ENCODE data around the gene TRIM40.
A peak's percentile ranks its signal among the peaks of the same experiment; 100 is the strongest.
"Not testable (repeated sequence)": the region's sequence is repeated elsewhere in the genome, so short reads cannot be mapped to it uniquely, and the experiment has no call there.

TRIM40 gene

GRCh38 chr6:30113003-30113759, 22.8 kb upstream of the TRIM40 start, which contains the start of gene TRIM31:
TSS of gene TRIM31 (minus strand) at chr6:30113090. CDS start at chr6:30112805, 285 bp downstream.
- peak; percentile 20 for DNase-seq (ENCODE audit: extremely low spot score)
- CTCF ChIA-PET: interaction anchor here (1.0 to 4.0 kb wide), 4 partner anchors 8 to 18 kb away, joined by 4 to 31 read pairs (median 14); no protein-coding TSS in a partner anchor
- no peak for TF ChIP-seq CTCF (IDR thresholded peaks at IDR 0.05; ENCODE audit: control extremely low read depth, extremely low read depth, low read depth, missing control alignments)
- POLR2A ChIA-PET: no interaction called here

- CTCF ChIA-PET: interaction anchor here (1.0 to 4.0 kb wide), 4 partner anchors 9 to 17 kb away, joined by 4 to 31 read pairs (median 14); no protein-coding TSS in a partner anchor
- POLR2A ChIA-PET: no interaction called here
- no peak for TF ChIP-seq CTCF (IDR thresholded peaks at IDR 0.05; ENCODE audit: control extremely low read depth, extremely low read depth, low read depth, missing control alignments)
- no peak for DNase-seq (ENCODE audit: extremely low spot score)
Observed at GRCh38 chr6:30113841-30114240, 22.1 kb upstream of the TRIM40 start.

GRCh38 chr6:30116724-30117123, 19.2 kb upstream of the TRIM40 start:
- CTCF ChIA-PET: interaction anchor here (1.4 to 2.7 kb wide), 3 partner anchors 10 to 15 kb away, joined by 4 to 16 read pairs (median 8); no protein-coding TSS in a partner anchor
- no peak for DNase-seq (ENCODE audit: extremely low spot score)
- TF ChIP-seq CTCF (IDR thresholded peaks at IDR 0.05; ENCODE audit: control extremely low read depth, extremely low read depth, low read depth, missing control alignments): no peak
- POLR2A ChIA-PET: no interaction called here

- CTCF ChIA-PET: interaction anchor here (0.9 to 1.2 kb wide), 2 partner anchors 13 to 15 kb away, joined by 3 to 4 read pairs; no protein-coding TSS in a partner anchor
- POLR2A ChIA-PET; DNase-seq (ENCODE audit: extremely low spot score): not testable (repeated sequence)
Observed at GRCh38 chr6:30118691-30119090, 17.2 kb upstream of the TRIM40 start.

- no peak for DNase-seq (ENCODE audit: extremely low spot score)
- TF ChIP-seq CTCF (IDR thresholded peaks at IDR 0.05; ENCODE audit: control extremely low read depth, extremely low read depth, low read depth, missing control alignments): no peak
- ChIA-PET CTCF (interaction anchor here (1.2 to 3.1 kb wide), 4 partner anchors 11 to 46 kb away, joined by 3 to 23 read pairs (median 6); no protein-coding TSS in a partner anchor), POLR2A (no interaction called here)
Observed at GRCh38 chr6:30121446-30122366, 14.2 kb upstream of the TRIM40 start.

- CTCF ChIA-PET: interaction anchor here (1.2 to 3.1 kb wide), 4 partner anchors 10 to 45 kb away, joined by 3 to 23 read pairs (median 6); no protein-coding TSS in a partner anchor
- POLR2A ChIA-PET: no interaction called here
- no peak for DNase-seq (ENCODE audit: extremely low spot score)
- TF ChIP-seq CTCF (IDR thresholded peaks at IDR 0.05; ENCODE audit: control extremely low read depth, extremely low read depth, low read depth, missing control alignments): no peak
Observed at GRCh38 chr6:30122515-30122914, 13.4 kb upstream of the TRIM40 start.
